Stimulated activated CD8-positive, alpha-beta memory T cell treated with anti-CD3 and anti-CD28 coated beads, Interleukin-15, amount 100 ng/mL, for 4 hours (primary cell): Measurements from ENCODE around the gene FOXL2.
"Not testable (repeated sequence)": the region's sequence is repeated elsewhere in the genome, so short reads cannot be mapped to it uniquely, and the experiment has no call there.

ENCODE experiments used
- DNase-seq, 2 donors: peaks; one replicate each; pipeline ENCODE4 v3.0.0-alpha.2; 2020; ENCODE audit warnings: low read depth in 2 of 2

The FOXL2 gene

DNA sequence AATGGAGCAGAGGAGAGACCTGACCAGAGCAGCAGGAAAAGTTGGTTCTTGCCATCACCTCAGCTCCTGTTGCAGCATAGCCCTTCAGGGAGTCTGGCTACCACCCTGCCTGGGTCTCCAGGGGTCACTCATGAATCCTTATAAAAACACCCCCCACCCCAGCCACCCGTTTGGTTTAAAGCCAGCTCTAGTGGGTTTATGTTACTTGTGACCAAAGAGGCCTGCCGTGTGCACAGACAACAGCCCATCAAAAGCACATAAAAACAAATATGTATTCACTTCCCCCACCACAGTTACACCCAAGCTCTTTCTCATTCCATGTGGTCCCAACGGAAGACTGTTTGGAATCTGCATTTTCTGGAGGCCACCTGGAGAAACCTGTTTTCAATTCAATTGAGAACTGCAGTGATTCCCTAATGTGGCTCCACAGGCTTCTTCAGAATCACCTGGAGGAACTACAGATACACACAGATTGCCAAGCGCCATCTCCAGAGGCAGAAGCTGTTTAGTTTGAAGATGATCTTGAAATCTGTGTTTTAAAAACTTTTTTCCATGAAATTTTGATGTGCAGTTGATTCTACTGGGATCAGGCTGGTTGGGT is 13.8 kb downstream of the FOXL2 start:
- DNase-seq, result no peak

DNA sequence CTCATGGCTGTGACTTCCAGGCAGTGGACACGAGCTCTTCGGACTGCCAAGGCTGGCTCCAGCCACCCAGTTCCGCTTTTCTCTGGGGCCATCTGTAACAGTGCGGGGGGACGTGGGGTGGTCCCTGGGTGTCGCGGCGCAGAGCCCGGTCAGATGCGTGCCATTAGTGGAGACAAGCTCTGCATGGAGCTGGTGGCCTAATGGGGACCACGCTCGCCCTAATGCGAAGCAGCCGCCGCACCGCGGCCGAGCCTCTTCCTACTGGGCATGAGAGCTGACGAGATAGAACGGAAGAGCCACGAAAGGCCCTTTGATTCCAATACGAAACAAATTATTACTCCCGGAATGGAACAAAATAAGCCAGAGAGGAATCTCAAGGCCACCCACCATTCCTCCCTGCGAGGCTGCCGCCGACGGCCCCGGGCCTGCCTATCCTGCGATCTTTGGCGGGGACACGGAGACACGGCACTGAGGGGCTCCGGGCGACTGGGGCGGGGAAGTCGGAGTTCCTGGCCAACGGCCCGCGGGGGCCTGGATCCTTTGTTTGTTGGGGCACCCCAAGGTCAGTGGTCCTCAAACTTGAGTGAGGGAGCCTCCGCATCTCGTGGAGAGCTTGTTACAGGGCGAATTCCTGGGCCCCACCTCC is 18.1 kb downstream of the FOXL2 start:
- no peak for DNase-seq

DNA sequence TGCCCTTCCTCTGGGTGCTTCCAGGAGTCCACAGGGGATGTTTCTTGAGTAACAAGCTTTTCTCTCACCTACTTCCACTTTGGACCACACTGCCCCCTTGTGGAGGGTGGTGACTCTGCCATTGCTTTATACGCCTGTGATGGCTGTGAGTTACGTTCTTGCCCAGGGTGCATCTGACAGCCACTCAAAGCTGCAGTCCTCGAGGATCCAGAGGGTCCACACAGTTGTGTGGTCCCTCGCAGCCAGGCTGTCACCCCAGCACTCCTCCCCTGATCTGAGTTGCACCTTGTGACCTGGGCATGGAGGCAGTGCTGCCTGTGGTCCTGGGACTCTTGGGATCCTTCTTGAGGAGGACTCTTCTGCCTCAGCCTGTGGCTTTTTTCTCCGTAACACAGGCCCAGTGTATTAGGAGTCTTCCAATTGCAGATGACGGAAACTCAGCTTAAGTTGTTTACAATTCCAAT is 23.4 kb downstream of the FOXL2 start:
- DNase-seq, result peak; percentile 46 to 66

DNA sequence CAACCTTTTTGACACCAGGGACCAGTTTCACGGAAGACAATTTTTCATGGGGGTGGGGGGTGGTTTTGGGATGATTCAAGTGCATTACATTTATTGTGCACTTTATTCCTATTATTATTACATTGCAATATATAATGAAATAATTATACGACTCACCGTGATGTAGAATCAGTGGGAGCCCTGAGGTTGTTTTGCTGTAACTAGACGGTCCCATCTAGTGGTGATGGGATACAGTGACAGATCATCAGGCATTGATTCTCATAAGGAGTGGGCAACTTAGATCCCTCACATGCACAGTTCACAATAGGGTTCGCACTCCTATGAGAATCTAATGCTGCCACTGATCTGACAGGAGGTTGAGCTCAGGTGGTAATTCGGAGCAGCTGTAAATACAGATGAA is 24.5 kb downstream of the FOXL2 start:
- not testable (repeated sequence) for DNase-seq

DNA sequence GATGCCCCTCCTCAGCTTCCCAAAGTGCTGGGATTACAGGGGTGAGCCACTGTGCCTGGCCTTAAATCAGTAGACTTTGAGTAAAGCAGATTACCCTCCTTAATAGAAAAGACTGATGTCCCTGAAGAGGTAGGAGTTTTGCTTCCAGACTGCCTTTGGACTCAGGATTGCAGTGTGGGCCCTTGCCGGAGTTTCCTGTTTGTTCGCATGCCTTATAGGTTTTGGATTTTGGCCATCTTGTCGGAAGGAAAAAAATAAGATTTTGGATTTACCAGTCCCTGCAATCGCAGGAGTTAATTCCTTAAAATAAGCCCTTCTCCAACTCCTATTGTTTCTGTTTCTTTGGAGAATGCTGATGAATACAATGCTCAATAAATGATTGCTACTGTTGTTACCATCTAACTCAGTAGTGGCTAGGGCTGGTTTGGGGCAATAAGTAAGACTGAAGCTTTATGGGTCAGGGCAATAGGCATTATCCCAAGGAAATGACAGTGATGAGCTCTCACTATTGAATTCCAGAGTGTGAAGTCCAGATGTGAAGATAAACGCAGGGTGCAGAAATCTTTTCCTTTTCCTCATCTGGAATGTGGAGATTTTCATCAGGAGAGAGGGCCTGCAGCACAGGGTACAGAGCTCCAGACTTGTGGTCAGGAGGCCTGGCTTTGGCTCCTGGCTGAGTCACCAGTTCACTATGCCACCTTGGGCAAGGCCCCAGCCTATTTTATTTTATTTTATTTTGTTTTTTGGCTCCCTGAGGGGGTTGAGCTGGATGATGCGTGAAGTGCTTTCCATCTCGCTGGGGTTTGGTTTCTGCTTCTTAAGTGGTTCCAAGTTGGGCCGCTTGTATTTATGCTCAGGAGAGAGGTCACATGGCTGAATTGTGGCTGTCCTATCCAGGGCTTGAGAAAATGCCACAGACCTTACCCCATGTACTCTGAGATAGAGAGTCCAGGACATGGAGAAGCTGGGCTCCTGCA is 25.3 kb downstream of the FOXL2 start:
- DNase-seq, result no peak

DNA sequence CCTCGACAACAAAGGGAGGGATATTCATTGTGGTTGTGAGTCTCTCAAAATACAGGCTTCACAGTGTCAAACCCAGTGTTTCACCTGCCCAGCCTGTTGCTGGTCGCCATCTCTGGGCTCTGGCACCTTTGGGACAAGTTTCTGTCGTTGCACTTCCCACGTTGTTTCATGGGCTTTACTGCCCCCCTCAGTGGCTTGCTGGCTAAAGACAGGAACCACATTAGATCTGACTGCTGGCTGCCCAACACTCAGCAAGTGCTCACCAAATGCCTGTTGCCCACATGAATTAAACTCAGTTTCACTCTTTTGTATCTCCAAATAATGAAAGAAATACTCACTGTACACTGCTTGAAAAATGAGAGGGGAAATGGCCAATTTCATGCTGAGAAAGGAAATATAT is 27.6 kb downstream of the FOXL2 start:
- DNase-seq, result no peak

DNA sequence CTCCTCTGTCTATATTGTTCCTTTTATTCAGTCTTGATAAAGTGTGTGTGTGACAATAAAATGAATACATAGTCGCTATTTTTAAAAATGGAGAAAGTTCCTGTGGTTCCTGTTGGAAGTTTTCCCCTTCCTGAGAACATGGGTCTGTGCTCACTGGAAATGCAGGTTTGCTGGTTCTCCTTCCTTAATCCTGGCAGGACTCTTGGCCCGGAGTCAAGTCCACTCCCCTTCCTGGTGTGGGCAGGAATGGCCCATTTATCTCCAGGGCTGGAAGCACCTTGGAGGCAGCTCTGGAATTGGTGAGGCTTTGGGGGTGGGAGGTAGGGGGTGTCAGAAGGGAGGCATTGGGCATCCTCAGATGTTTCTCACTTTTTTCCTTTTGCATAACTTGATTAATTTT is 30.1 kb downstream of the FOXL2 start:
- DNase-seq, result no peak

DNA sequence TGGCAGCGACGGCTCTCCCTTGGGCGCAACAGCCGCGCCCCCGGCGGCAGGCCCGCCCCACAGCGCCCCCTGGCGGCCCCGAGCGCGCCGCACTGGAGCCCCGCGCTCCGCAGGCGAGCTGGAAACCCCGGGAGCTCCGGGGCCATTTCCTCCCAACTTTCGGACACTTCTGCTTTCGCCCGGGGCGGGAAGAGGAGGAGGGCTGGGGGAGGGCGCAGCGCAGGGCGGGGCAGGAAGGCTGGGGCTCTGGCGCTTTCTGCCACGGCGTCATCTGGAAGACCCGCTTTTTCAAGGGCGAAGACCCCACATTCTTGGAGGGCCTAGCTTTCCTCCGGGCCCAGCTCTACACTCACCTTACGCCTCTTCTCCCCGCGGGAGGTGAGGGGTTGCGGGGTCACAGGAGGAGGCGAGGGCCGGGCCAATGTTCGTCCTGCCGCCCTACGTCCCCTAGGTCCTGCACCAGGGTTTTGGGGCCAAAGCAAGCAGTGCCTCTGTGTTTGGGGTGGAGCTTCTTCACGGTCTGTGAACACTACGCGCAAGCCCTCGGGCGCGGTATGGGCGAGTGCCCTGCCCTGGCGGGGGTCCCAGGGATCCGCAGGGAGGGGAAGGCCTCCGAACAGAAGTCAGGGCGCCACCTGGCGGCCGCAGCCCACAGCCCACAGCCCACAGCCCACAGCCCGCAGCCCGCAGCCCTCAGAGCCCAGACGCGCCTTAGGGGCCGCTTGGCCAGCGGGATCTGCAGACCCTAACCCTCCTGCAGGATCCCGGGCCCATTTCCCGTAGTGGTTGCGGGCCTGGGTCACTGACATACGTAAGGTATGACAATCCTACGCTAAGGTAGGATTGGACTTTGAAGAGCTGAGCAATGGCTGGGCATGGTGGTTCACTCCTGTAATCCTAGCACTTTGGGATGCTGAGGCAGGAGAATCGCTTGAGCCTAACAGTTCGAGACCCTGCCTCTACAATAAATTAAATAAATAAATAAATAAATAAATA is 31.1 kb downstream of the FOXL2 start:
- DNase-seq, result peak; percentile 55 to 63

DNA sequence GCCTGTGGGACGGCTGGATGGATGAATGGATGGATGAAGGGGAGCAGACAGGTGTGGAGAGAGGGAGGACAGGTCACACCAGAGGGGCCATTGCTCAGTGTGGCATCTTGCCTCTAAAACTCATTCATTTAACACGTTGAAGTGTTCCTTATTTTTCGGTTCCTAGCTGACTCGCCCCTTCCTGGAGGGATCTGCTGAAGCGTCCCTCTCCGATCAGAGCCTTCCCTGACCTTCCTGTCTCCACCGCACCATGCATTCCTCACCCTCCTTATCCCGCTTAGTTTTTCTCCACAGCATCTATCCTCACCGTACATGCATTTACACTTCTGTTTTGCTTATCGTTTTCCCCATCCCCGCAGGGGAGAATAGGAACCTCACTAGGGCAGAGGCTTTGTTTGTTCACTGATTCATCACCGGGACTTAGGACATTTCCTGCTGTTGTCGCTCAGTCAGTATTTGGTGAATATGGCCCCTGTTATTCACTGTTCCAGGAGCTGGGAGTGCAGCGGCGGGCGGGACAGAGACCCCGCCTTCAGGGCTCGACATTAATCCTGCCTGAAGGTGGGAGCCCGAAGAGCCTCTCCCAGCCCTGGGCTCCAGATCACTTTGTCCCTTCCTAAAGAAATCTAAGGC is 32.0 kb downstream of the FOXL2 start:
- no peak for DNase-seq

DNA sequence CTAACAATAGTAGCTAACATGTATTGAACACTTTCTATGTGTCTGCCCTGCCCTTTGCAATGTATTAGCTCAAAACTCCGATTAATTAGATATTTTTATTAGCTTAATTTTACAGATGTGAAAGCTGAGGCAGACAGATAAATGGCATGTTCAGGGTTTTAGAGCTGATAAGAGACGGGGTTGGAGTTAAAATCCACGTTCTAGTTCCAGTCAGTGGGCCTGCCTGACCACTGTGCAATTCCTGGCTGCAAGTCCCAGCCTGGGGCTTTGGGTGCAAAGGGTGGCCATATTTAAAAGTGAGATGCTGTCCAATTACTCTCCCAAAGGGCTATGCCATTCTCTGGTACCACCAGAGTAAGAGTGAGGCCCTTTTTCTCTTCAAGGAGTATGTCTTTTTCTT is 33.2 kb downstream of the FOXL2 start:
- no peak for DNase-seq

DNA sequence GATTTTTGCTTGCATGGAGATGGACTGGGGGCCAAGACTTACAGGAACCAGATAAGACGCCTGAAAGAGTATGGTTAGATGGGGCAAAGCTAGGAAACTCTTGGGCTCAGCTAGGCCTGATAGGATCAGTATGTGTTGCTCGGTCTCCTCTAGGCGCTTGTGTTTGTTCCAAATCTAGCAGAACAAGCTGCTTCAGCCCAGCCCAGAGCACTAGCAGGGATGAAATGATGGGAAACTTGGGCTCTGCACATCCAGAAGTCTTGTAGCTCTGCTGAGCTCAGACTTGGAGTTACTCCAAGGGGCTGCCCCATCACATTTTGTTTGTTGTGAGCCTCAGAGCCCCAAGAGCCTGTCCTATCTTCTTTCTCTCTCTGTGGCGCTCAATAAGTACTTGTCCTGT is 34.7 kb downstream of the FOXL2 start:
- DNase-seq, result no peak

DNA sequence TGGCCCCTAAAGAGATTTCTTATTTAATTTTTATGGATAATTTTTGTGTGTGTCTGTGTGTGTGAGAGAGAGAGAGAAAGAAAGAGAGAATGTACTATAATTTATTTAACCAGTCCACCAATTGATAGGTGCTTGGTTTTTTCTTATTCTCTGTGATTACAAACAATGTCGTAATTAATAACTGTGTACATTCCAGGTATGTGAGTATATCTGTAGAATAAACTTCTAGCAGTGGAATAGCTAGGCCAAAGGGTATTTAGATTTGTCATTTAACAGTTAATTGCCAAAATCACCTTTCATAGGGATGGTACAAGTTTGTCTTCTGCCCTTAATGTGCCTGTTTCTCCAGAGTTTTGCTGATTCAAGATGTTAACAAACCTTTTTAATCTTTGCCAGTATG is 35.3 kb downstream of the FOXL2 start:
- DNase-seq, result no peak

DNA sequence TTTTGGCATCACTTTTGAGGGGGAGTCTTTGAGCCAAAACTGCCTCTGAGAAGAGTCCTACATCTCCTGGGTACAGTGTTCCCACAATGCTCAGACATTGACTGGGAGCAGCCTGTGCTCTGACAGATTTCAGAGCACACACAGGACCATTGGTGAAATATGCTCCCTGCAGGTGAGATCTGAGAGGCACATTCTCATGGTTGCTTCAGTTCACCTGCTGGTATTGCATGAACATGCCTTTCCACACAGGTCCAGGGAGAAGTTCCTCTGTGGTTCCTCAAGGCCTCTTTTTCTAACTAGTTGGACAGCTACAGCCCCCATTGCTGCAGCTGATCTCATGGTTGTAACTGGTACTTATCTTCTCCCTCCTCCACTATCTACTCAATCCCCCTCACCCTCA is 37.0 kb downstream of the FOXL2 start:
- no peak for DNase-seq

DNA sequence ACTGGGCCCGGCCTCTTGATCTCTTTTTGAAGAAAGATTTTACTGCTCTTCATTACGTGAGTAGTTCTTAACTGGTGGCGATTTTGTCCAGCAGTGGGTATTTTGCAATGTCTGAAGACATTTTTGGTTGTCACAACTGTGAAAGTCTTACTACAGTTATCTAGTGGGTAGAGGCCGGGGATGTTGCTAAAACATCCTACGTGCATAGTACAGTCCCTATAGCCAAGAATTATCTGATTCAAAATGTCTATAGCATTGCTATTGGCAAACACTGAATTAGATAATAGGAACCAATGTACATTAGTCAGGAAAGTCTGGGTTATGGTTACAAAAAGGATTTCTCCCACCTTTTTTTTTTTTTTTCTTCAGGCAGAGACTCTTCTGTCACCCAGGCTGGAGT is 38.1 kb downstream of the FOXL2 start:
- no peak for DNase-seq

DNA sequence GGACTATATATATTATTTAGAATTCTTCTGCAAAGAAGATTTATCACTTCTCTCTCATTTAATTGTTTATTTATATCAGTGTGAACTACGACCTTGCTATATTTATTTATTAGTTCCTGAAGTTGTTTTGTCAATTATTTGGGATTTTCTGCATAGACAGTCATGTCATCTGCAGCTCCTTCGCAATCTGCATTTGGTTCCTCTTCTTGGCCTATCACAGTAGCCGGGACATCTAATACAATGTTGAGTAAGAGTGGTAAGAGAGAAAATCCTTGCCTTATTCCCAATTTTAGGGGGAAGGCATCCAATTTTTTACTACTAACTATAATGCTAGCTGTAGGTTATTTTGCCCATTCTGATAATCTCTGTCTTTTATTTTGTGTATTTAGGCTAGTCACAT is 39.4 kb downstream of the FOXL2 start:
- no peak for DNase-seq

DNA sequence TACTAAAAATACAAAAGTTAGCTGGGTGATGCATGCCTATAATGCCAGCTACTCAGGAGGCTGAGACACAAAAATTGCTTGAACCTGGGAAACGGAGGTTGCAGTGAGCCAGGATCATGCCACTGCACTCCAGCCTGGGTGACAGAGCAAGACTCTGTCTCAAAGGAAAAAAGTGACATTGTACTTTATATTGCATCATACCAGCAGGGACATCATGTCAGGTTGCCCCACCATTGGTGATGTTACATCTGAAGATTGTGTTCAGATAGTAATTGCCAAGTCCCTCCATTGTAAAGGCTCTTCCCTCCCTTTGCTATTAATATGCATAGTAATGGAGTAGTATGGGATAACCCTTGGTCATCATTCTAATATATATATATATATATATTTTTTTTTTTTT is 44.8 kb downstream of the FOXL2 start:
- DNase-seq, result no peak

DNA sequence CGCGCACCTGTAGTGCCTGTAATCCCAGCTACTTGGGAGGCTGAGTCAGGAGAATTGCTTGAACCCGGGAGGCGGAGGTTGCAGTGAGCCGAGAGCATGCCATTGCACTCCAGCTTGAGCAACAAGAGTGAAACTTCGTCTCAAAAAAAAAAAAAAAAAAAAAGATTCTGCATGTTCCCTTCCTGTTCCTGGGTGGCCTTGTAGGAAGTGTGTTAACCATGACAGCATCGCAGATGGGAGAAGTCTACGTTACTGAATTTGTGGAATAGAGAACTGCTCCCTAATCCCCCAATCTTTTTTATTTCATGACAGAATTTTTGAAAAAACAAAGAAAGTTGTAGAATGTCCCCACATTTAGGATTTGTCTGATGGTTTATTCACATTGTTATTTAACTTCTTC is 45.4 kb downstream of the FOXL2 start:
- no peak for DNase-seq

DNA sequence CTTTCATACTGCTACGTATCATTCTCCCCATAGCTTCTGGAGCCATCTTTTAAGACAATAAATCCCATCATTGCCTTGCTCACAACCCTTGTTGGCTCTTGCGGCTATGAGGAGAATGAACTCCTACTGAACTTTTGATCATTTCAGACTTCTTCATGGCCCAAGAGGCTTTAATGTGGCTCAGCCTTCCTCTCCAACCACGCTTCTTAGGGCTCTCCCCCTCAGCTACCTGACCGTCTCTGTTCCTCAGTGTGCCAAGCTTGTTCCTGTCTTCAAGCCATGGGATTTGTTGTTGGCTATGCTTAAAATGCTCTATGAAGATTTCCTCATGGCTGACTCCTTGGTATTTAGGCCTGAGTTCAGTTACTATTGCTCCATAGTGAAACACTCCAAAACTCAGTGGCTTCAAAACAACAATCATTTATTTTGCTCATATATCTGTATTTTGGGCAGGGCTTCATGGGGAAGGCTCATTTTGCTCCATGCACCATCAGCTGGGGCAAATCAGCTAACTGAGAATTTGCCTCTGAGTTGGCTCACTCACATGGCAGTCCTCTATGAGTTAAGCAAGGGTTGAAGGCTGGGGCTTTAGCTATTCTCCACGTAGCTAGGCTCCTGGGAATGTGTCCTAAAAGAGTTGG is 47.5 kb downstream of the FOXL2 start:
- DNase-seq, result no peak

DNA sequence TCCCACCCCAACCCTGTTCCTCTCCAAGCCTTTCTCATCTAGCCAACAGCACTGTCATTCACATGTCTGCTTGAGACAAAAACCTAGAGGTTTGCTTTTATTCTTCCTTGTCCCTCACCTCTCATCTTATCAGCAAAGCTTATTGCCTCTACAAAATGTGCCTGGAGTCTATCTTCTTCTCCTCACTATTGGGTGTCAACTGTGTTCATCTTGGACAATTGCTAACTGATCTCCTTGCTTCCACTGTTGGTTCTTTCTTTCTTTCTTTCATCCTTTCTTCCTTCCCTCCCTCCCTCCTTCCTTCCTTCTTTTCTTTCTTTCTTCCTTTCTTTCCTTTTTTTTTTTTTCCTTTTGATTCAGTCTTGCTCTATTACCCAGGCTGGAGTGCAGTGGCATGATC is 48.2 kb downstream of the FOXL2 start:
- no peak for DNase-seq

DNA sequence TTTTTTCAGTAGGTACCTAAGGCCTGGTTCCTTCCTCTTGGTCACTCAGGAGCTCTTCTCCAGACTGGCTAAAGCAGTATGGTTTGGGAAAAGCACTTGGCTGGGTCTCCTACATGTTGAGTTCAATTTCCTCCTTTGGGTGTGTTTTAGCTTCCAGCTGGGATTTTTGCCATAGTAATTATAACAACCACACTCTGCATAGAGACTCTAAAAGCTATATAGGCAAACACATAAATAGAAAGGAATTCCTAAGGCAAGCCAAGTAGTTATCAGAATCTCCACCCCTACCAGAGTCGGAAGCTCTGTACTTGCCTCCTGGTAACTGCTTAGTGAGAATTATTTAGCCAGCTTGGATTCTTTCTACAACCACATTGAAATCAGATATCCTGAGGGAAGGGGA is 48.6 kb downstream of the FOXL2 start:
- DNase-seq, result no peak
